Dermis blood vessel endothelial cell (primary cell): ENCODE data around the gene BCL2L12. TPM values are rescaled to one million over a fixed set of nuclear protein-coding genes. Genes with fewer than 3 reads are reported as not detected.

Experiments
- DNase-seq: peaks from one replicate; pipeline ENCODE4 v3.0.0; 2010
- total RNA-seq: library from RNA; depleted of rRNA; stranded (reverse); fragments of >200 nt; gene quantifications from 2 replicates; pipeline ENCODE4 v1.2.3, GENCODE V29; 2014

The BCL2L12 gene
- total RNA-seq, 1 donor from 2014 or later, result 3.1 TPM

- peak; percentile 90 for DNase-seq
These were observed 1.3 kb upstream of the BCL2L12 start for GRCh38 chr19:49664171-49665035.

GRCh38 chr19:49665036-49665350 lies 740 bp upstream of the BCL2L12 start:
- no peak for DNase-seq

- DNase-seq, result no peak
These were observed 349 bp downstream of the BCL2L12 start for GRCh38 chr19:49666120-49666444.

GRCh38 chr19:49667473-49667872 lies 1.7 kb downstream of the BCL2L12 start:
- no peak for DNase-seq

- DNase-seq, result no peak
These were observed 3.8 kb downstream of the BCL2L12 start for GRCh38 chr19:49669516-49669915.

- DNase-seq, result peak; percentile 87
These were observed 6.6 kb downstream of the BCL2L12 start for GRCh38 chr19:49672131-49672919.

GRCh38 chr19:49676136-49676783 lies 10.5 kb downstream of the BCL2L12 start:
- peak; percentile 95 for DNase-seq

GRCh38 chr19:49676784-49677230 lies 11.1 kb downstream of the BCL2L12 start:
- peak; percentile 100 for DNase-seq

- DNase-seq, result peak; percentile 57
These were observed 11.6 kb downstream of the BCL2L12 start, which contains the start of gene PRMT1 for GRCh38 chr19:49677231-49677900. Gene PRMT1 (plus strand): TSS chr19:49677271. CDS start chr19:49677281, 10 bp downstream.

- DNase-seq, result peak; percentile 80
These were observed 12.4 kb downstream of the BCL2L12 start for GRCh38 chr19:49677901-49678674.

GRCh38 chr19:49678985-49679770 lies 13.4 kb downstream of the BCL2L12 start:
- no peak for DNase-seq

- no peak for DNase-seq
These were observed 14.2 kb downstream of the BCL2L12 start for GRCh38 chr19:49679771-49680413.

- peak; percentile 92 for DNase-seq
These were observed 15.0 kb downstream of the BCL2L12 start for GRCh38 chr19:49680421-49681351.

GRCh38 chr19:49681830-49682229 lies 16.1 kb downstream of the BCL2L12 start:
- no peak for DNase-seq

GRCh38 chr19:49682274-49682673 lies 16.5 kb downstream of the BCL2L12 start:
- no peak for DNase-seq

GRCh38 chr19:49683814-49684250 lies 18.1 kb downstream of the BCL2L12 start:
- DNase-seq, result no peak

- DNase-seq, result peak; percentile 47
These were observed 18.7 kb downstream of the BCL2L12 start for GRCh38 chr19:49684251-49684982.

- DNase-seq, result no peak
These were observed 19.3 kb downstream of the BCL2L12 start for GRCh38 chr19:49684983-49685553.
